HS-5 (cell line): Measurements from ENCODE around the gene IRF6.
"Not testable (repeated sequence)": the region's sequence is repeated elsewhere in the genome, so short reads cannot be mapped to it uniquely, and the experiment has no call there.

Experiments used
- DNase-seq: peaks from one replicate; pipeline ENCODE4 v3.0.0-alpha.2; 2012; ENCODE audit warnings: low read depth

Gene IRF6

GRCh38 chr1:209823143-209824041 is 17.4 kb upstream of the IRF6 start:
- DNase-seq: peak; percentile 78

GRCh38 chr1:209822706-209823105 is 16.8 kb upstream of the IRF6 start:
- no peak for DNase-seq

GRCh38 chr1:209820986-209821385 is 15.0 kb upstream of the IRF6 start:
- no peak for DNase-seq

- DNase-seq: no peak
These were observed 13.1 kb upstream of the IRF6 start for GRCh38 chr1:209819058-209819457.

- no peak for DNase-seq
These were observed 11.7 kb upstream of the IRF6 start for GRCh38 chr1:209817691-209818090.

GRCh38 chr1:209816923-209817322 is 11.0 kb upstream of the IRF6 start:
- DNase-seq: no peak

- DNase-seq: no peak
These were observed 10.0 kb upstream of the IRF6 start for GRCh38 chr1:209815931-209816341.

GRCh38 chr1:209815490-209815889 is 9.5 kb upstream of the IRF6 start:
- DNase-seq: no peak

GRCh38 chr1:209813902-209814301 is 8.0 kb upstream of the IRF6 start:
- no peak for DNase-seq

- DNase-seq: no peak
These were observed 4.8 kb upstream of the IRF6 start for GRCh38 chr1:209810783-209811182.

- DNase-seq: no peak
These were observed 3.7 kb upstream of the IRF6 start for GRCh38 chr1:209809611-209810010.

GRCh38 chr1:209808059-209808581 is 2.2 kb upstream of the IRF6 start:
- DNase-seq: peak; percentile 91

GRCh38 chr1:209807509-209807908 is 1.6 kb upstream of the IRF6 start:
- DNase-seq: no peak

GRCh38 chr1:209805341-209805781 is 581 bp downstream of the IRF6 start:
- DNase-seq: no peak

GRCh38 chr1:209803568-209803967 is 2.4 kb downstream of the IRF6 start:
- DNase-seq: no peak

- DNase-seq: no peak
These were observed 3.2 kb downstream of the IRF6 start for GRCh38 chr1:209802780-209803152.

GRCh38 chr1:209802117-209802779 is 3.7 kb downstream of the IRF6 start:
- no peak for DNase-seq

GRCh38 chr1:209800984-209801834 is 4.7 kb downstream of the IRF6 start:
- no peak for DNase-seq

GRCh38 chr1:209797978-209798639 is 7.8 kb downstream of the IRF6 start:
- DNase-seq: no peak

- not testable (repeated sequence) for DNase-seq
These were observed 12.2 kb downstream of the IRF6 start for GRCh38 chr1:209793711-209794110.

GRCh38 chr1:209791920-209792319 is 14.0 kb downstream of the IRF6 start:
- no peak for DNase-seq
